ENCODE measurements around the gene XIST. TPM values are rescaled to one million over a fixed set of nuclear protein-coding genes. Genes with fewer than 3 reads are reported as not detected.

The XIST gene
- total and polyA plus RNA-seq, 9 of the 15 experiments (the other 6 are each of a cell fraction or from before 2014, with no cell fraction given), result 22.4 to 160 (median 55.5) TPM

DNA sequence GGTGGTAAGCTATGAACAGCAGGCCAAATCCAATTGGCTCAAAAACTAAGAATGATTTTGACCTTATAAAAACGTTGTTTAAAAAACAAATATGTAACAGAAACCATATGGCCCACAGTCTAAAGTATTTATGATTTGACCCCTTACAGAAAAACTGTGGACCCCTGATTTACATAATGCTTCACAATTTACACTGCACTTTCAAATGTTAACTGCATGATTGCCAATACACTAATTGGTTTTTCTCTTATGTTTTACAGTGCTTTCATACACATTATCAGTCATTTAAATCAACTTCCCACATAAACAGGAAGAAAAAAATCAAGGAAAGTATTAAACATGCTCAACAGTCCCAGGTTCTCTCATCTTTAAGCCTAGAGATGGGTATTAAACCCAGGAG, 26.9 kb downstream of the XIST start:
- H3K27ac ChIP-seq (ENCODE audit: extremely low read depth, low read depth, low read length), result no peak overlapping the region
- no TSS peak for BruUV-seq (replicated peaks)
- H3K4me2 ChIP-seq (ENCODE audit: insufficient read depth, low read length), result no peak overlapping the region
- no peaks in the 10 kb centered on the region for H3K9me3 ChIP-seq (replicated peaks; ENCODE audit: control insufficient read depth, insufficient read depth, low read depth, low read length)
- intact Hi-C loops (cut with micrococcal nuclease) (no loop called here), in situ Hi-C loops (cut with MboI) (no loop called here)
- H3K4me3 ChIP-seq, result no peak overlapping the region
- H3K4me1 ChIP-seq (replicated peaks in 1 of 2; ENCODE audit: control insufficient read depth in 2 of 2, insufficient read depth in 2 of 2, low read length in 2 of 2), result no peaks in the 10 kb centered on the region
- no peaks in the 10 kb centered on the region; the same call in 1 of the 2 replicates for H4K20me1 ChIP-seq (replicated peaks; ENCODE audit: control insufficient read depth, insufficient read depth, low read length)
- ChIA-PET POLR2A (no interaction called here), CTCF (ENCODE audit: low intra/inter-chr PET ratio) (no interaction called here)
- no peak for TF ChIP-seq ZSCAN29 (IDR thresholded peaks at IDR 0.05)
- TF ChIP-seq NFATC3 (IDR thresholded peaks at IDR 0.05), result no peak
- TF ChIP-seq DMBX1 (CRISPR knock-in tag; IDR thresholded peaks at IDR 0.05; ENCODE audit: borderline replicate concordance), result no peak
- TF ChIP-seq, protein P1, sequence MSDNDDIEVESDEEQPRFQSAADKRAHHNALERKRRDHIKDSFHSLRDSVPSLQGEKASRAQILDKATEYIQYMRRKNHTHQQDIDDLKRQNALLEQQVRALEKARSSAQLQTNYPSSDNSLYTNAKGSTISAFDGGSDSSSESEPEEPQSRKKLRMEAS (CRISPR knock-in tag; IDR thresholded peaks at IDR 0.05), result no peak
- TF ChIP-seq ZNF232 (CRISPR knock-in tag; IDR thresholded peaks at IDR 0.05), result no peak
- TF ChIP-seq, protein P2, sequence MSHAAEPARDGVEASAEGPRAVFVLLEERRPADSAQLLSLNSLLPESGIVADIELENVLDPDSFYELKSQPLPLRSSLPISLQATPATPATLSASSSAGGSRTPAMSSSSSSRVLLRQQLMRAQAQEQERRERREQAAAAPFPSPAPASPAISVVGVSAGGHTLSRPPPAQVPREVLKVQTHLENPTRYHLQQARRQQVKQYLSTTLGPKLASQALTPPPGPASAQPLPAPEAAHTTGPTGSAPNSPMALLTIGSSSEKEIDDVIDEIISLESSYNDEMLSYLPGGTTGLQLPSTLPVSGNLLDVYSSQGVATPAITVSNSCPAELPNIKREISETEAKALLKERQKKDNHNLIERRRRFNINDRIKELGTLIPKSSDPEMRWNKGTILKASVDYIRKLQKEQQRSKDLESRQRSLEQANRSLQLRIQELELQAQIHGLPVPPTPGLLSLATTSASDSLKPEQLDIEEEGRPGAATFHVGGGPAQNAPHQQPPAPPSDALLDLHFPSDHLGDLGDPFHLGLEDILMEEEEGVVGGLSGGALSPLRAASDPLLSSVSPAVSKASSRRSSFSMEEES (CRISPR knock-in tag; IDR thresholded peaks at IDR 0.05), result no peak
- TF ChIP-seq, protein P3, sequence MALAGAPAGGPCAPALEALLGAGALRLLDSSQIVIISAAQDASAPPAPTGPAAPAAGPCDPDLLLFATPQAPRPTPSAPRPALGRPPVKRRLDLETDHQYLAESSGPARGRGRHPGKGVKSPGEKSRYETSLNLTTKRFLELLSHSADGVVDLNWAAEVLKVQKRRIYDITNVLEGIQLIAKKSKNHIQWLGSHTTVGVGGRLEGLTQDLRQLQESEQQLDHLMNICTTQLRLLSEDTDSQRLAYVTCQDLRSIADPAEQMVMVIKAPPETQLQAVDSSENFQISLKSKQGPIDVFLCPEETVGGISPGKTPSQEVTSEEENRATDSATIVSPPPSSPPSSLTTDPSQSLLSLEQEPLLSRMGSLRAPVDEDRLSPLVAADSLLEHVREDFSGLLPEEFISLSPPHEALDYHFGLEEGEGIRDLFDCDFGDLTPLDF (CRISPR knock-in tag; IDR thresholded peaks at IDR 0.05), result no peak
- no peak for TF ChIP-seq NCOR1 (IDR thresholded peaks at IDR 0.05)
- TF ChIP-seq KLF6 (CRISPR knock-in tag; IDR thresholded peaks at IDR 0.05; ENCODE audit: borderline replicate concordance), result no peak
- TF ChIP-seq, protein P4, sequence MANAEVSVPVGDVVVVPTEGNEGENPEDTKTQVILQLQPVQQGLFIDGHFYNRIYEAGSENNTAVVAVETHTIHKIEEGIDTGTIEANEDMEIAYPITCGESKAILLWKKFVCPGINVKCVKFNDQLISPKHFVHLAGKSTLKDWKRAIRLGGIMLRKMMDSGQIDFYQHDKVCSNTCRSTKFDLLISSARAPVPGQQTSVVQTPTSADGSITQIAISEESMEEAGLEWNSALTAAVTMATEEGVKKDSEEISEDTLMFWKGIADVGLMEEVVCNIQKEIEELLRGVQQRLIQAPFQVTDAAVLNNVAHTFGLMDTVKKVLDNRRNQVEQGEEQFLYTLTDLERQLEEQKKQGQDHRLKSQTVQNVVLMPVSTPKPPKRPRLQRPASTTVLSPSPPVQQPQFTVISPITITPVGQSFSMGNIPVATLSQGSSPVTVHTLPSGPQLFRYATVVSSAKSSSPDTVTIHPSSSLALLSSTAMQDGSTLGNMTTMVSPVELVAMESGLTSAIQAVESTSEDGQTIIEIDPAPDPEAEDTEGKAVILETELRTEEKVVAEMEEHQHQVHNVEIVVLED (CRISPR knock-in tag; IDR thresholded peaks at IDR 0.05), result no peak
- TF ChIP-seq MTA1 (IDR thresholded peaks at IDR 0.05; ENCODE audit: borderline replicate concordance), result no peak
- TF ChIP-seq MAFK (IDR thresholded peaks at IDR 0.05; ENCODE audit: low read length), result no peak
- no peak for TF ChIP-seq TSC22D4 (tag; IDR thresholded peaks at IDR 0.05)
- 18% methylated on average over 1 of the region's 1 CpG for WGBS (ENCODE audit: insufficient coverage, low coverage, missing lambda C conversion rate)
- H3K79me2 ChIP-seq (ENCODE audit: control insufficient read depth, insufficient read depth, low read length), result peaks cover 6% of the 10 kb centered on the region; the same call in 1 of the 3 replicates
- peaks cover 76% of the 10 kb centered on the region; the same call in 2 of the 3 replicates for H3K36me3 ChIP-seq (ENCODE audit: control insufficient read depth, insufficient read depth, low read length)
- no peak overlapping the region for H2AFZ ChIP-seq (ENCODE audit: low read depth, low read length)
- FAIRE-seq, result no peak
- no peak for ATAC-seq
- peaks cover 2% of the 10 kb centered on the region for H3K9me1 ChIP-seq (ENCODE audit: control insufficient read depth, insufficient read depth, low read length)
- no peaks in the 10 kb centered on the region for H3K27me3 ChIP-seq (ENCODE audit: control insufficient read depth in 2 of 2, insufficient read depth in 2 of 2, low read length in 2 of 2)
- no peak overlapping the region for H3K9ac ChIP-seq (ENCODE audit: insufficient read depth in 1 of 2, low read depth in 2 of 2, low read length in 2 of 2)
- DNase-seq (ENCODE audit: extremely low read depth in 1 of 4, low spot score in 3 of 4), result no peak

Measured in K562 (cell line).